ENCODE results near the gene ZBTB4.

Gene ZBTB4

GRCh38 chr17:7416323-7416722, 63.1 kb downstream of the ZBTB4 start:
- H3K27ac ChIP-seq, result no peak overlapping the region
- no peak for TF ChIP-seq CTCF (conservative IDR thresholded peaks at IDR 0.05)

GRCh38 chr17:7415784-7416183, 63.6 kb downstream of the ZBTB4 start:
- TF ChIP-seq ZFX (IDR thresholded peaks at IDR 0.05), result no peak
- TF ChIP-seq CTCF (conservative IDR thresholded peaks at IDR 0.05), result no peak
- H3K27ac ChIP-seq, result no peak overlapping the region

- no peak overlapping the region for H3K27ac ChIP-seq
- no peak for TF ChIP-seq CTCF (conservative IDR thresholded peaks at IDR 0.05)
- TF ChIP-seq ZFX (IDR thresholded peaks at IDR 0.05), result no peak
Observed at GRCh38 chr17:7414837-7415236, 64.6 kb downstream of the ZBTB4 start.

GRCh38 chr17:7413346-7413985, 66.0 kb downstream of the ZBTB4 start:
- no peak overlapping the region for H3K27ac ChIP-seq
- TF ChIP-seq CTCF (conservative IDR thresholded peaks at IDR 0.05), result no peak
- no peak for TF ChIP-seq ZFX (IDR thresholded peaks at IDR 0.05)

- H3K27ac ChIP-seq, result no peak overlapping the region
- TF ChIP-seq CTCF (conservative IDR thresholded peaks at IDR 0.05) (no peak), ZFX (IDR thresholded peaks at IDR 0.05) (no peak)
Observed at GRCh38 chr17:7411427-7411750, 68.0 kb downstream of the ZBTB4 start.

GRCh38 chr17:7410634-7411426, 68.6 kb downstream of the ZBTB4 start:
- no peak overlapping the region for H3K27ac ChIP-seq
- TF ChIP-seq ZFX (IDR thresholded peaks at IDR 0.05), result no peak

- H3K27ac ChIP-seq, result no peak overlapping the region
- TF ChIP-seq CTCF (conservative IDR thresholded peaks at IDR 0.05), result no peak
- no peak for TF ChIP-seq ZFX (IDR thresholded peaks at IDR 0.05)
Observed at GRCh38 chr17:7409716-7410115, 69.7 kb downstream of the ZBTB4 start.
